ENCODE results near the gene PSMD3. TPM values are rescaled to one million over a fixed set of nuclear protein-coding genes. Genes with fewer than 3 reads are reported as not detected.

PSMD3 gene
- 79.3 TPM for total RNA-seq
- long read RNA-seq, transcript PSMD3-201 (12 exons, 2,158 nt), result major isoform, 101 of 118 reads
- long read RNA-seq, partial matches to known transcripts, result 7 of 118 reads
- long read RNA-seq, other reads (novel, unspliced or antisense), result 10 of 118 reads

- peaks cover 29% of the 10 kb centered on the region for H3K4me1 ChIP-seq
- peak; percentile 97 for DNase-seq
- H3K27ac ChIP-seq, result peak within 1 kb of the TSS; percentile 96
- H3K36me3 ChIP-seq, result peaks cover 15% of the 10 kb centered on the region
- ATAC-seq, result peak; percentile 97 to 98
- peak within 1 kb of the TSS; percentile 92 for H3K4me3 ChIP-seq
- intact Hi-C loops (cut with DNase I), result no loop called here
- peak; percentile 72 for TF ChIP-seq CTCF (IDR thresholded peaks at IDR 0.05)
- no peaks in the 10 kb centered on the region for H3K27me3 ChIP-seq (ENCODE audit: low read depth)
- H3K9me3 ChIP-seq, result no peaks in the 10 kb centered on the region
Observed at GRCh38 chr17:39980351-39981206, at the start of gene PSMD3. Gene PSMD3, plus strand, starts transcription at chr17:39980807. Its CDS starts 164 bp downstream, at chr17:39980971.

GRCh38 chr17:39933912-39934311 lies 46.7 kb upstream of the PSMD3 start:
- no peaks in the 10 kb centered on the region for H3K27me3 ChIP-seq (ENCODE audit: low read depth)
- DNase-seq (no peak), ATAC-seq (no peak)
- no peaks in the 10 kb centered on the region for H3K36me3 ChIP-seq
- no peak overlapping the region for H3K4me3 ChIP-seq
- intact Hi-C loops (cut with DNase I), result no loop called here
- H3K9me3 ChIP-seq, result no peaks in the 10 kb centered on the region
- no peak for TF ChIP-seq CTCF (IDR thresholded peaks at IDR 0.05)
- H3K4me1 ChIP-seq, result peaks cover 12% of the 10 kb centered on the region
- H3K27ac ChIP-seq, result no peak overlapping the region

GRCh38 chr17:39934324-39934723 lies 46.3 kb upstream of the PSMD3 start:
- Histone ChIP-seq H3K4me3 (no peak overlapping the region), H3K27ac (no peak overlapping the region), H3K4me1 (peaks cover 7% of the 10 kb centered on the region), H3K36me3 (no peaks in the 10 kb centered on the region), H3K27me3 (ENCODE audit: low read depth) (no peaks in the 10 kb centered on the region), H3K9me3 (no peaks in the 10 kb centered on the region)
- ATAC-seq (no peak), DNase-seq (no peak)
- intact Hi-C loops (cut with DNase I), result no loop called here
- TF ChIP-seq CTCF (IDR thresholded peaks at IDR 0.05), result no peak

- ATAC-seq, result peak in 1 of 2 donors; percentile 12
- Histone ChIP-seq H3K27me3 (ENCODE audit: low read depth) (no peaks in the 10 kb centered on the region), H3K36me3 (no peaks in the 10 kb centered on the region), H3K9me3 (no peaks in the 10 kb centered on the region), H3K4me1 (no peaks in the 10 kb centered on the region), H3K27ac (no peak overlapping the region), H3K4me3 (no peak overlapping the region)
- no peak for TF ChIP-seq CTCF (IDR thresholded peaks at IDR 0.05)
- DNase-seq, result no peak
- intact Hi-C loops (cut with DNase I), result no loop called here
Observed at GRCh38 chr17:39935909-39936308, 44.7 kb upstream of the PSMD3 start.

- intact Hi-C loops (cut with DNase I), result no loop called here
- ATAC-seq, result no peak
- no peak for TF ChIP-seq CTCF (IDR thresholded peaks at IDR 0.05)
- H3K27me3 ChIP-seq (ENCODE audit: low read depth), result no peaks in the 10 kb centered on the region
- DNase-seq, result no peak
- no peaks in the 10 kb centered on the region for H3K36me3 ChIP-seq
- no peaks in the 10 kb centered on the region for H3K4me1 ChIP-seq
- H3K27ac ChIP-seq, result no peak overlapping the region
- no peaks in the 10 kb centered on the region for H3K9me3 ChIP-seq
- no peak overlapping the region for H3K4me3 ChIP-seq
Observed at GRCh38 chr17:39937447-39937846, 43.2 kb upstream of the PSMD3 start.

All from lower lobe of right lung (tissue), 2 donors.